ENCODE data around the gene TCAP. TPM values are rescaled to one million over a fixed set of nuclear protein-coding genes. Genes with fewer than 3 reads are reported as not detected.

The TCAP gene
- total and polyA plus RNA-seq, 2 donors from 2014 or later, result 1.5 to 1.7 TPM

DNA sequence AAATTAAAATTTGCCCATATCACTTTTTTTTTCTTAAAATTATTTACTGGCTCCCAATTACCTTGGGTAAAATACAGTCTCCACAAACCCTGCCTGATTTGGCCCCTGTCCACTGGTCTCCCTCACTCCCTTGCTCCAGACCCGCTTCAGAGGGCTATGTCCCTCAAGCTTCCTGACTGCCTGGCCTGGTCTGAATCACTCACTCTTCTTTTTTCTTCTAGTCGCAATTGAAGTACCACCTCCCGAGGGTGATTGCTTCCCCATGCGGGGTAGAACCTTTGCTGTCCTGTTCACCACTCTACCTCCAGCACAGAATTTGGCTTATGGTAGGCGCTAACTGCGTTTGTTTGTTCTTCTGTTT is 23.3 kb downstream of the TCAP start:
- Histone ChIP-seq H3K9ac (ENCODE audit: low read length in 3 of 3) (peak overlapping the region; percentile 43 to 92 (median 72)), H3K27me3 (ENCODE audit: control insufficient read depth, insufficient read depth, low read length) (no peaks in the 10 kb centered on the region), H3K4me1 (ENCODE audit: control insufficient read depth in 2 of 3, insufficient read depth in 2 of 3, low read depth in 1 of 3, low read length in 3 of 3) (peaks cover 0 to 14% (median 11%) of the 10 kb centered on the region in 3 donors), H3K9me3 (ENCODE audit: control insufficient read depth in 2 of 3, insufficient read depth in 1 of 3, low read length in 3 of 3) (no peaks in the 10 kb centered on the region), H3K27ac (ENCODE audit: low read depth in 2 of 2, low read length in 2 of 2) (peak overlapping the region; percentile 95 to 96), H3K4me3 (ENCODE audit: low read length in 3 of 3) (peak overlapping the region; percentile 88 to 100 (median 98)), H3K36me3 (ENCODE audit: control insufficient read depth in 2 of 3, insufficient read depth in 3 of 3, low read length in 3 of 3) (no peaks in the 10 kb centered on the region)
- FAIRE-seq (no peak), DNase-seq (peak in 1 of 5 donors; percentile 8)
- intact Hi-C loops (cut with DNase I), result no loop called here
- TF ChIP-seq, protein P1, sequence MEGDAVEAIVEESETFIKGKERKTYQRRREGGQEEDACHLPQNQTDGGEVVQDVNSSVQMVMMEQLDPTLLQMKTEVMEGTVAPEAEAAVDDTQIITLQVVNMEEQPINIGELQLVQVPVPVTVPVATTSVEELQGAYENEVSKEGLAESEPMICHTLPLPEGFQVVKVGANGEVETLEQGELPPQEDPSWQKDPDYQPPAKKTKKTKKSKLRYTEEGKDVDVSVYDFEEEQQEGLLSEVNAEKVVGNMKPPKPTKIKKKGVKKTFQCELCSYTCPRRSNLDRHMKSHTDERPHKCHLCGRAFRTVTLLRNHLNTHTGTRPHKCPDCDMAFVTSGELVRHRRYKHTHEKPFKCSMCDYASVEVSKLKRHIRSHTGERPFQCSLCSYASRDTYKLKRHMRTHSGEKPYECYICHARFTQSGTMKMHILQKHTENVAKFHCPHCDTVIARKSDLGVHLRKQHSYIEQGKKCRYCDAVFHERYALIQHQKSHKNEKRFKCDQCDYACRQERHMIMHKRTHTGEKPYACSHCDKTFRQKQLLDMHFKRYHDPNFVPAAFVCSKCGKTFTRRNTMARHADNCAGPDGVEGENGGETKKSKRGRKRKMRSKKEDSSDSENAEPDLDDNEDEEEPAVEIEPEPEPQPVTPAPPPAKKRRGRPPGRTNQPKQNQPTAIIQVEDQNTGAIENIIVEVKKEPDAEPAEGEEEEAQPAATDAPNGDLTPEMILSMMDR (IDR thresholded peaks at IDR 0.05; ENCODE audit: borderline replicate concordance, extremely low read depth, insufficient read depth), result no peak

DNA sequence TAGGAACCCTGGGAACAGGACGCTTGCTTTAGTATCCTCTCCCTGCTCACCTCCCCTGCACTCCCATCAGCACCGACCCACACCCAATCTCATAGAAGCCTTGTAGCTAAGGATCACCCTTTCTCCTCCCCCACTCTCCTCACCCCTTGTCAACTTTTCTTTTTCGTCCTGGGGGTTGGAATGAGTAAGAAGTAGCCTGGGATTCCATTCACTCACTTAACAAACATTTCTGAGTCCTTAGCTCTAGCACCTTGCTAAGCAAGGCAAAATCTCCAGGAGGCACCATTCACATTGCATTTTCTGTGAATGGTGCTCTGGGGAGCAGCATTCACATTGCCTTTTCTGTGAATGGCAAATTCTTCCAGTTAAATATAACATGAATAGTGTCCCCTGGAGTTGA is 23.8 kb downstream of the TCAP start:
- FAIRE-seq (no peak), DNase-seq (peak in 1 of 5 donors; percentile 9)
- intact Hi-C loops (cut with DNase I), result no loop called here
- no peaks in the 10 kb centered on the region for H3K9me3 ChIP-seq (ENCODE audit: control insufficient read depth in 2 of 3, insufficient read depth in 1 of 3, low read length in 3 of 3)
- no peaks in the 10 kb centered on the region for H3K36me3 ChIP-seq (ENCODE audit: control insufficient read depth in 2 of 3, insufficient read depth in 3 of 3, low read length in 3 of 3)
- H3K4me1 ChIP-seq (ENCODE audit: control insufficient read depth in 2 of 3, insufficient read depth in 2 of 3, low read depth in 1 of 3, low read length in 3 of 3), result peaks cover 0 to 14% (median 11%) of the 10 kb centered on the region in 3 donors
- TF ChIP-seq, protein P1 (IDR thresholded peaks at IDR 0.05; ENCODE audit: borderline replicate concordance, extremely low read depth, insufficient read depth), result no peak
- no peak overlapping the region for H3K27ac ChIP-seq (ENCODE audit: low read depth in 2 of 2, low read length in 2 of 2)
- no peak overlapping the region for H3K9ac ChIP-seq (ENCODE audit: low read length in 3 of 3)
- H3K27me3 ChIP-seq (ENCODE audit: control insufficient read depth, insufficient read depth, low read length), result no peaks in the 10 kb centered on the region
- peak overlapping the region; percentile 88 to 100 (median 98) for H3K4me3 ChIP-seq (ENCODE audit: low read length in 3 of 3)

DNA sequence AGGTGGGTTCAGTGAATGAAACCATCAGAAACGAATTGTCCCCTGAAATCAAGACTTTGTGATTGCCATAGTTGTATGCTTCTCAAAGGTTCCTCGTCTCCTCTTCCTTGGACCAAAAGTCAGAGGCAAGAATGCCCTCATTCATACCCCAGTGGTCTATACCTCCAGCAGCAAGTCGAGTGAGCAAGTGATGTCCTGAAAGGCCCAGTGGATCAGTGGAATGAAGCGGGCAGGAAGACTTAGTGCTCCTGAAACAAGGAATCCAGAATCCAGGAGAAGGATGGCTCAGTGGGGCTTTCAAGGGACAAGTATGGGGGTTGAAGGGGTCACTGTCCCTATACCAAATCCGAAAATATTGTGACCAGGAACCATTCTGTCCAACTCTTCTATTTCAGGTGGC is 29.4 kb downstream of the TCAP start:
- H3K4me1 ChIP-seq (ENCODE audit: control insufficient read depth in 2 of 3, insufficient read depth in 2 of 3, low read depth in 1 of 3, low read length in 3 of 3), result peaks cover 5 to 36% (median 19%) of the 10 kb centered on the region in 3 donors
- H3K27me3 ChIP-seq (ENCODE audit: control insufficient read depth, insufficient read depth, low read length), result no peaks in the 10 kb centered on the region
- H3K4me3 ChIP-seq (ENCODE audit: low read length in 3 of 3), result no peak overlapping the region
- FAIRE-seq, result no peak
- no peaks in the 10 kb centered on the region for H3K36me3 ChIP-seq (ENCODE audit: control insufficient read depth in 2 of 3, insufficient read depth in 3 of 3, low read length in 3 of 3)
- intact Hi-C loops (cut with DNase I), result no loop called here
- peak overlapping the region; percentile 91 to 93 for H3K27ac ChIP-seq (ENCODE audit: low read depth in 2 of 2, low read length in 2 of 2)
- TF ChIP-seq, protein P1 (IDR thresholded peaks at IDR 0.05; ENCODE audit: borderline replicate concordance, extremely low read depth, insufficient read depth), result no peak
- H3K9ac ChIP-seq (ENCODE audit: low read length in 3 of 3), result peak overlapping the region in 1 of 3 donors; percentile 75
- H3K9me3 ChIP-seq (ENCODE audit: control insufficient read depth in 2 of 3, insufficient read depth in 1 of 3, low read length in 3 of 3), result no peaks in the 10 kb centered on the region
- peak in 1 of 5 donors; percentile 7 for DNase-seq

DNA sequence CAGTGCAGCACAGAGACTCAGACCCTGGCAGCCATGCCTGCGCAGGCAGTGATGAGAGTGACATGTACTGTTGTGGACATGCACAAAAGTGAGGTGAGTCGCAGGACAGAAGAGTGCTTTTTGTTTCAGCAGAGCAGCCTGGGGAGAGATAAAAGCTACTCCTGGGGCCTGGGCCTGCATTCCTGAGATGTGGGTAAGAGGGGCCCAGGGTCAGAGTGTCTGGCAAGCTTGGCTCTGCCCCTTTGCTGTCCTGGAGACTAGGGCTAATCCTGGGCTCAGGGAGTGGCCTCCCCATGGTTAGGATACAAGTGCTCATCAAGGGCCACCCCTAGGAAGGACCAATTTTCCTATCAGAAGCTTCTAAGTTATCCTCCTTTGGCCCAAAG is 29.9 kb downstream of the TCAP start:
- intact Hi-C loops (cut with DNase I), result no loop called here
- TF ChIP-seq, protein P1 (IDR thresholded peaks at IDR 0.05; ENCODE audit: borderline replicate concordance, extremely low read depth, insufficient read depth), result no peak
- peak overlapping the region in 1 of 3 donors; percentile 75 for H3K9ac ChIP-seq (ENCODE audit: low read length in 3 of 3)
- no peaks in the 10 kb centered on the region for H3K9me3 ChIP-seq (ENCODE audit: control insufficient read depth in 2 of 3, insufficient read depth in 1 of 3, low read length in 3 of 3)
- no peak for FAIRE-seq
- no peak overlapping the region for H3K4me3 ChIP-seq (ENCODE audit: low read length in 3 of 3)
- H3K4me1 ChIP-seq (ENCODE audit: control insufficient read depth in 2 of 3, insufficient read depth in 2 of 3, low read depth in 1 of 3, low read length in 3 of 3), result peaks cover 5 to 36% (median 19%) of the 10 kb centered on the region in 3 donors
- no peaks in the 10 kb centered on the region for H3K27me3 ChIP-seq (ENCODE audit: control insufficient read depth, insufficient read depth, low read length)
- peak overlapping the region; percentile 91 to 93 for H3K27ac ChIP-seq (ENCODE audit: low read depth in 2 of 2, low read length in 2 of 2)
- H3K36me3 ChIP-seq (ENCODE audit: control insufficient read depth in 2 of 3, insufficient read depth in 3 of 3, low read length in 3 of 3), result no peaks in the 10 kb centered on the region
- peak in 1 of 5 donors; percentile 22 for DNase-seq
